Activated CD8-positive, alpha-beta T cell treated with anti-CD3 and anti-CD28 coated beads, Interleukin-2, amount 10 ng/mL, durations not matched to agents 7 days and 5 days (primary cell): Measurements from ENCODE around the gene CLCN1. TPM values are rescaled to one million over a fixed set of nuclear protein-coding genes. Genes with fewer than 3 reads are reported as not detected.

Source experiments
- ATAC-seq: fragments of 150-1000 bp; cut with Tn5 transposase; one replicate; pipeline ENCODE4 v1.10.0; 2021; ENCODE audit warnings: moderate library complexity
- CTCF ChIA-PET: fragments of 350-600 bp; sonication (Branson Sonifier 250); formaldehyde crosslinking; loops from one replicate; lab custom pipeline; 2021; ENCODE audit warnings: antibody characterized with exemption; lab: Charles Lee
- POLR2A ChIA-PET: fragments of 350-600 bp; sonication (Branson Sonifier 250); formaldehyde crosslinking; loops from one replicate; lab custom pipeline; 2021; ENCODE audit warnings: antibody characterized with exemption; lab: Charles Lee
- DNase-seq: peaks from one replicate; pipeline ENCODE4 v3.0.0-alpha.2; 2020
- H3K27ac Mint-ChIP-seq: one replicate; pipeline ENCODE4 v1.8.0; 2021; ENCODE audit warnings: mild to moderate bottlenecking, mixed read lengths
- H3K27me3 Mint-ChIP-seq: one replicate; pipeline ENCODE4 v1.8.0; 2021; ENCODE audit warnings: low read depth, mixed read lengths
- H3K36me3 Mint-ChIP-seq: one replicate; pipeline ENCODE4 v1.8.0; 2021; ENCODE audit warnings: low read depth, mixed read lengths
- H3K4me1 Mint-ChIP-seq: one replicate; pipeline ENCODE4 v1.8.0; 2021; ENCODE audit warnings: low read depth, mixed read lengths
- H3K4me3 Mint-ChIP-seq: one replicate; pipeline ENCODE4 v1.8.0; 2021; ENCODE audit warnings: mild to moderate bottlenecking, mixed read lengths
- H3K9me3 Mint-ChIP-seq: one replicate; pipeline ENCODE4 v1.8.0; 2022; ENCODE audit warnings: mixed read lengths; ENCODE audit not compliant: insufficient read depth
- total RNA-seq, 2 experiments: library from RNA; stranded (reverse); gene quantifications; one replicate each; pipeline ENCODE4 v1.2.3, GENCODE V29; 2021

The CLCN1 gene
- total RNA-seq, 2 experiments from 2014 or later: 0.13 TPM; not detected in 1

DNA sequence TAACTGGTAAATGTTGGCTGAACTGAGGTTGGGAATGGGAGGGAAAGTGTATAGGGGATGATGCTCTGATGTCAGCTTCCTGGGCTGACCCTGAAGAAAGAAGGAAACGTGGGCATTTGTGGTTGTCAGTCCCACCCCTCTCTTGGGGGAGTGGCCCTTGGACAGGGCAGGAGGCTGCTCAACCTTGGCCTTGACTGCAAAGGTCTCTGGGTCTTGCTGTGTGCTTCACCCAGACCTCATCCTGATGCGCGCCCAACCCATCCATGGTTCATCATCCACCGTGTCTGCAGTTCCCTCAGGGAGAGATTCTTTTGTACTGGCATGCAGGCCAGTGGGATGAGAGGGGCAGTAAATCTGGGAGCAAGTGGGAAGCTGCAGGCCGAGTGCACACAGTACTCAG, 60.5 kb downstream of the CLCN1 start:
- Mint-ChIP-seq H3K36me3 (peaks cover 2% of the 10 kb centered on the region), H3K27ac (peak overlapping the region; percentile 95), H3K9me3 (no peaks in the 10 kb centered on the region), H3K4me3 (peak overlapping the region; percentile 9), H3K27me3 (no peaks in the 10 kb centered on the region), H3K4me1 (peaks cover 71% of the 10 kb centered on the region)
- ATAC-seq (no peak), DNase-seq (no peak)
- CTCF ChIA-PET: interaction anchor here (1.0 to 2.4 kb wide), 7 partner anchors 11 to 136 kb away, joined by 3 to 26 read pairs (median 6); partner anchors contain the start of gene EPHA1
- POLR2A ChIA-PET: interaction anchor here (1.1 to 1.7 kb wide), 2 partner anchors 11 to 113 kb away, joined by 3 to 8 read pairs; partner anchors contain the start of gene GSTK1

- peaks cover 2% of the 10 kb centered on the region for H3K36me3 Mint-ChIP-seq
- ATAC-seq: peak; percentile 6
- H3K9me3 Mint-ChIP-seq: no peaks in the 10 kb centered on the region
- POLR2A ChIA-PET: interaction anchor here (0.6 to 2.0 kb wide), 16 partner anchors 8 to 572 kb away, joined by 3 to 18 read pairs (median 3); partner anchors contain the start of gene GSTK1
- DNase-seq: peak; percentile 51
- H3K4me1 Mint-ChIP-seq: peaks cover 43% of the 10 kb centered on the region
- H3K27me3 Mint-ChIP-seq: no peaks in the 10 kb centered on the region
- peak overlapping the region; percentile 80 for H3K4me3 Mint-ChIP-seq
- CTCF ChIA-PET: interaction anchor here (0.6 to 2.9 kb wide), 28 partner anchors 9 to 163 kb away, joined by 3 to 40 read pairs (median 6); partner anchors contain the start of genes CASP2 and EPHA1
- H3K27ac Mint-ChIP-seq: peak overlapping the region; percentile 91
These were observed 63.8 kb downstream of the CLCN1 start for GRCh38 chr7:143379611-143380259.

GRCh38 chr7:143380260-143380645, 64.3 kb downstream of the CLCN1 start:
- peak overlapping the region; percentile 80 for H3K4me3 Mint-ChIP-seq
- ChIA-PET CTCF (interaction anchor here (0.6 to 2.9 kb wide), 27 partner anchors 8 to 164 kb away, joined by 3 to 40 read pairs (median 6); partner anchors contain the start of genes CASP2 and EPHA1), POLR2A (interaction anchor here (0.7 to 1.8 kb wide), 16 partner anchors 8 to 573 kb away, joined by 3 to 18 read pairs (median 4); partner anchors contain the start of gene GSTK1)
- H3K27ac Mint-ChIP-seq: peak overlapping the region; percentile 91
- no peaks in the 10 kb centered on the region for H3K27me3 Mint-ChIP-seq
- H3K36me3 Mint-ChIP-seq: peaks cover 2% of the 10 kb centered on the region
- H3K9me3 Mint-ChIP-seq: no peaks in the 10 kb centered on the region
- ATAC-seq (peak; percentile 53), DNase-seq (peak; percentile 91)
- peaks cover 38% of the 10 kb centered on the region for H3K4me1 Mint-ChIP-seq

DNA sequence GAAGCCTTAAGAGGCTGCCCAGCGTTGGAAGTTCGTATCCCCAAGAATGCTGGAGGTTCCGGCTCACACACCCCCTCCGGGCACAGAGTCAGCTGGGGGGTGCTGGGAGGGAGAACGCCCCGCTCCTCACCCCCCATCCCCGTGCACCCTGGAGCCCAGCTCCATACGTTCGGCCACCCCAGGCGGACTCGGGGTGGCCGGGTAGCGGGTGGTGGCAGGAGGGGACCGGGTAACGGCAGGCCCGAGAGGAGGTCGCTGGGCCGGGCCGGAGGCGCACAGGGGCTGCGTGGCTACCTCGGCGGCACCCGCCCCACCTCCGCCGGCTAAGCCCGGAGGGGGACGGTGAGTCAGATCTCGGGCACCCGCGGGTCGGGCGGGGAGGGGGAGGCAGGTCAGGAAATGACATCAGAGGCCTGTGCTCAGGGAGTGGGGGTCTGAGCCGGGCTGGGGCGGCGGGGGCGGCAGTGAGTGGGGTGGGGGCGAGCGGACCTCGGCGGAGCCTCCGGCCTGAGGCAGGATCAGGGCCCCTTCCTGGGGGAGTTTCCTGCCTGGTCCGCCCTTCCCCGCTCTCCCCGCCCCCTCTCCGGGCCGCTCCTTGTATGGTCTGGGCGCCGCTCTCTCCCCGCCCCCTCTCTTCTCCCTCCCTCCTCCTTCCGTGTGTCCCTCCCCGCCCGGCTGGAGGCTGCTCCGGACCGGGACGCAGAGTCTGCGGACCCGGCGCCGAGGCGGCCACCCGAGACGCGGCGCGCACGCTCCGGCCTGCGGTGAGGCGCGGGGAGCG, 64.9 kb downstream of the CLCN1 start, which contains the start of gene ZYX:
TSS of gene ZYX (plus strand) at position 700 of the 781 bp plus-strand sequence. CDS start 227 bp downstream, outside the sequence.
- no peaks in the 10 kb centered on the region for H3K9me3 Mint-ChIP-seq
- ChIA-PET CTCF (interaction anchor here (0.8 to 2.9 kb wide), 26 partner anchors 8 to 164 kb away, joined by 3 to 40 read pairs (median 6); partner anchors contain the start of genes CASP2 and EPHA1), POLR2A (interaction anchor here (0.7 to 1.8 kb wide), 14 partner anchors 9 to 573 kb away, joined by 3 to 18 read pairs (median 4); partner anchors contain the start of gene GSTK1)
- H3K27me3 Mint-ChIP-seq: no peaks in the 10 kb centered on the region
- peaks cover 32% of the 10 kb centered on the region for H3K4me1 Mint-ChIP-seq
- peaks cover 2% of the 10 kb centered on the region for H3K36me3 Mint-ChIP-seq
- peak within 1 kb of the TSS; percentile 91 for H3K27ac Mint-ChIP-seq
- peak; percentile 80 for ATAC-seq
- DNase-seq: peak; percentile 93
- H3K4me3 Mint-ChIP-seq: peak within 1 kb of the TSS; percentile 80

DNA sequence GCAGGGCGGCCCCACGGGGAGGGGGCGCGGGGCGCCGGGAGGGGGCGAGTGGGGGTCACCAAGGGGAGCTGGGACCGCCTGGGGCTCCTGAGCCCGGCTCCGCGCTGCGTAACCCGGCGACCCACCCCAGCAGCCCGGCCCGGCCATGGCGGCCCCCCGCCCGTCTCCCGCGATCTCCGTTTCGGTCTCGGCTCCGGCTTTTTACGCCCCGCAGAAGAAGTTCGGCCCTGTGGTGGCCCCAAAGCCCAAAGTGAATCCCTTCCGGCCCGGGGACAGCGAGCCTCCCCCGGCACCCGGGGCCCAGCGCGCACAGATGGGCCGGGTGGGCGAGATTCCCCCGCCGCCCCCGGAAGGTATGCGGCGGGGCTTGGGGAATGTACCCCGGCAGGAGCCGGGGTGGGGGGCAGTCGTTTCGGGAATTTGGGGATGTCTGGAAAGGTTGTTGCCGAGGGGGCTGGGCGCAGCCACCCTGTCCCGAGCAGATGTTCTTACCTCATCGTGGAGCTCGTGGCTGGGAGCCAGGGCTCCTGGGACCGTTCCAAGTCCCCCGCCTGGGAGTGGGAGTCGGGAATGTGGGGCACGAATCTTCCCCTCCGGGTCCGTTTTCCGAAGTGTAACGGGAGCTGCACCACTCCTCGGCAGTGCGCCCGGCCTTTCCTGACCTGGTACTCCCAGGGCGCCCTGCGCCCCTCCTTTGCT, 65.7 kb downstream of the CLCN1 start:
- H3K27ac Mint-ChIP-seq: peak overlapping the region; percentile 9
- ChIA-PET POLR2A (interaction anchor here (0.6 to 1.3 kb wide), 3 partner anchors 9 to 118 kb away, joined by 3 read pairs; partner anchors contain the start of gene GSTK1), CTCF (interaction anchor here (1.1 to 2.9 kb wide), 4 partner anchors 26 to 141 kb away, joined by 3 to 40 read pairs (median 4); partner anchors contain the start of gene EPHA1)
- peaks cover 24% of the 10 kb centered on the region for H3K4me1 Mint-ChIP-seq
- H3K9me3 Mint-ChIP-seq: no peaks in the 10 kb centered on the region
- H3K27me3 Mint-ChIP-seq: no peaks in the 10 kb centered on the region
- DNase-seq (no peak), ATAC-seq (no peak)
- H3K36me3 Mint-ChIP-seq: peaks cover 2% of the 10 kb centered on the region
- H3K4me3 Mint-ChIP-seq: no peak overlapping the region

DNA sequence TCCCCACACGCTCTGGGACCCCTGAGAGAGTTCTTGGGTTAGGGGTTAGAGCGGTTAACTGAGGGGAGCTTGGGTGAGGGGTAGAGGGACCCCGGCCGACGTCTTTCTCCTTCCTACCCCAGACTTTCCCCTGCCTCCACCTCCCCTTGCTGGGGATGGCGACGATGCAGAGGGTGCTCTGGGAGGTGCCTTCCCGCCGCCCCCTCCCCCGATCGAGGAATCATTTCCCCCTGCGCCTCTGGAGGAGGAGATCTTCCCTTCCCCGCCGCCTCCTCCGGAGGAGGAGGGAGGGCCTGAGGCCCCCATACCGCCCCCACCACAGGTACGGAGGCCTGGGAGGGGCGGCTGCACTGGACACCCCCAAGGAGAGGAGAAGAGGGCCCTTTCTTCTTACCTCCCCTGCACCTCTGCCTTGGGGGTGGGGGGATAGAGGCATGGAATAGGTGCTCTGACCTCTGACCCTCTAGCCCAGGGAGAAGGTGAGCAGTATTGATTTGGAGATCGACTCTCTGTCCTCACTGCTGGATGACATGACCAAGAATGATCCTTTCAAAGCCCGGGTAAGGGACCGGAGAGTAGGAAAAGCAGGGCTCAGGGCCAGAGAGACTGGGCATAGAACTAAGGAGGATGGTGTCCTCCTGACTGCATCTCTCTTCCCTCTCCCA, 66.3 kb downstream of the CLCN1 start:
- Mint-ChIP-seq H3K4me1 (peaks cover 18% of the 10 kb centered on the region), H3K27ac (peak overlapping the region; percentile 47), H3K9me3 (no peaks in the 10 kb centered on the region), H3K4me3 (no peak overlapping the region), H3K36me3 (no peaks in the 10 kb centered on the region), H3K27me3 (no peaks in the 10 kb centered on the region)
- ATAC-seq (no peak), DNase-seq (no peak)
- ChIA-PET CTCF (interaction anchor here (1.1 to 2.8 kb wide), 4 partner anchors 33 to 142 kb away, joined by 3 to 11 read pairs (median 4); no protein-coding TSS in a partner anchor), POLR2A (interaction anchor here (0.6 to 2.7 kb wide), 4 partner anchors 9 to 119 kb away, joined by 3 to 18 read pairs (median 3); partner anchors contain the start of gene GSTK1)

GRCh38 chr7:143382791-143383641, 67.1 kb downstream of the CLCN1 start:
- DNase-seq (no peak), ATAC-seq (no peak)
- Mint-ChIP-seq H3K27ac (peak overlapping the region; percentile 47), H3K27me3 (no peaks in the 10 kb centered on the region), H3K9me3 (no peaks in the 10 kb centered on the region), H3K4me1 (peaks cover 18% of the 10 kb centered on the region), H3K4me3 (no peak overlapping the region), H3K36me3 (peaks cover 4% of the 10 kb centered on the region)
- ChIA-PET CTCF (interaction anchor here (1.2 to 2.8 kb wide), 6 partner anchors 8 to 142 kb away, joined by 3 to 12 read pairs (median 7); partner anchors contain the start of gene EPHA1), POLR2A (interaction anchor here (2.7 kb wide), 1 partner anchor 24 kb away, joined by 18 read pairs; no protein-coding TSS in a partner anchor)

DNA sequence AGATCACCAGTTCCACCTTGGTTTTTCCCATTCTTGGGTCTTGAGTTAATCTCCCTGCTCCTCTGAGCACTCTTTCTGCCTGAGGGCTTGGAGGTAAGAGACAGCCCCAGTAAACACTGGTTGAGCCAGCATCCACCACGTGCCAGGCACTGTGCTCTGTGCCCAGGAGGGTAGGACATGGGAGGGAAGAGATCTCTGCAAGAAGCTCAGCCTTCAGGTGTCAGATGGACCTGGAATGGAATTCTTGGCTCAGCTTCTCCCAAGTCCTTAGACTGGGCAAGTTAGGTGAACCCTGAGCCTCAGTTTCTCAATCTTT, 67.7 kb downstream of the CLCN1 start:
- Mint-ChIP-seq H3K27me3 (no peaks in the 10 kb centered on the region), H3K36me3 (peaks cover 5% of the 10 kb centered on the region), H3K4me3 (no peak overlapping the region), H3K9me3 (no peaks in the 10 kb centered on the region), H3K27ac (no peak overlapping the region), H3K4me1 (peaks cover 13% of the 10 kb centered on the region)
- CTCF ChIA-PET: interaction anchor here (0.9 to 2.8 kb wide), 8 partner anchors 8 to 510 kb away, joined by 3 to 12 read pairs (median 7); partner anchors contain the start of gene EPHA1
- ATAC-seq: no peak
- POLR2A ChIA-PET: interaction anchor here (1.2 to 2.7 kb wide), 4 partner anchors 8 to 38 kb away, joined by 3 to 18 read pairs (median 8); no protein-coding TSS in a partner anchor
- no peak for DNase-seq

- Mint-ChIP-seq H3K27ac (no peak overlapping the region), H3K4me1 (peaks cover 9% of the 10 kb centered on the region), H3K9me3 (no peaks in the 10 kb centered on the region), H3K4me3 (no peak overlapping the region), H3K36me3 (peaks cover 9% of the 10 kb centered on the region), H3K27me3 (no peaks in the 10 kb centered on the region)
- DNase-seq (no peak), ATAC-seq (no peak)
- POLR2A ChIA-PET: interaction anchor here (0.7 to 2.7 kb wide), 5 partner anchors 9 to 575 kb away, joined by 3 to 18 read pairs (median 6); no protein-coding TSS in a partner anchor
- CTCF ChIA-PET: interaction anchor here (0.8 to 2.8 kb wide), 12 partner anchors 9 to 511 kb away, joined by 3 to 12 read pairs (median 4); partner anchors contain the start of gene EPHA1
These were observed 68.2 kb downstream of the CLCN1 start for GRCh38 chr7:143384148-143384547.
